Measurements from ENCODE around the gene SNX30.

- TF ChIP-seq, protein P1, sequence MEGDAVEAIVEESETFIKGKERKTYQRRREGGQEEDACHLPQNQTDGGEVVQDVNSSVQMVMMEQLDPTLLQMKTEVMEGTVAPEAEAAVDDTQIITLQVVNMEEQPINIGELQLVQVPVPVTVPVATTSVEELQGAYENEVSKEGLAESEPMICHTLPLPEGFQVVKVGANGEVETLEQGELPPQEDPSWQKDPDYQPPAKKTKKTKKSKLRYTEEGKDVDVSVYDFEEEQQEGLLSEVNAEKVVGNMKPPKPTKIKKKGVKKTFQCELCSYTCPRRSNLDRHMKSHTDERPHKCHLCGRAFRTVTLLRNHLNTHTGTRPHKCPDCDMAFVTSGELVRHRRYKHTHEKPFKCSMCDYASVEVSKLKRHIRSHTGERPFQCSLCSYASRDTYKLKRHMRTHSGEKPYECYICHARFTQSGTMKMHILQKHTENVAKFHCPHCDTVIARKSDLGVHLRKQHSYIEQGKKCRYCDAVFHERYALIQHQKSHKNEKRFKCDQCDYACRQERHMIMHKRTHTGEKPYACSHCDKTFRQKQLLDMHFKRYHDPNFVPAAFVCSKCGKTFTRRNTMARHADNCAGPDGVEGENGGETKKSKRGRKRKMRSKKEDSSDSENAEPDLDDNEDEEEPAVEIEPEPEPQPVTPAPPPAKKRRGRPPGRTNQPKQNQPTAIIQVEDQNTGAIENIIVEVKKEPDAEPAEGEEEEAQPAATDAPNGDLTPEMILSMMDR (IDR thresholded peaks at IDR 0.05), result peak; percentile 18
- TF ChIP-seq EZH2 (IDR thresholded peaks at IDR 0.05; ENCODE audit: borderline replicate concordance, insufficient read depth, low read depth, low read length, poor library complexity, severe bottlenecking), result no peak
Observed at GRCh38 chr9:112858625-112859147, 108.1 kb downstream of the SNX30 start.

Measured in B cell (primary cell).